ENCODE measurements around the gene RGS9BP.
"Not testable (repeated sequence)": the region's sequence is repeated elsewhere in the genome, so short reads cannot be mapped to it uniquely, and the experiment has no call there.

The RGS9BP gene

GRCh38 chr19:32686847-32687475, 11.3 kb downstream of the RGS9BP start:
- no peak for TF ChIP-seq CTCF (IDR thresholded peaks at IDR 0.05; ENCODE audit: low read length, missing control alignments)
- DNase-seq (ENCODE audit: low read depth) = no peak
- H3K4me3 ChIP-seq (replicated peaks; ENCODE audit: low read depth, low read length) = no peak overlapping the region

- H3K4me3 ChIP-seq (replicated peaks; ENCODE audit: low read depth, low read length) = no peak overlapping the region
- no peak for TF ChIP-seq CTCF (IDR thresholded peaks at IDR 0.05; ENCODE audit: low read length, missing control alignments)
- no peak for DNase-seq (ENCODE audit: low read depth)
These were observed 12.0 kb downstream of the RGS9BP start for GRCh38 chr19:32687681-32688080.

- TF ChIP-seq CTCF (IDR thresholded peaks at IDR 0.05; ENCODE audit: low read length, missing control alignments) = no peak
- no peak overlapping the region for H3K4me3 ChIP-seq (replicated peaks; ENCODE audit: low read depth, low read length)
- DNase-seq (ENCODE audit: low read depth) = no peak
These were observed 12.7 kb downstream of the RGS9BP start for GRCh38 chr19:32688311-32688710.

- DNase-seq (ENCODE audit: low read depth) = peak; percentile 80
- peak within 1 kb of the TSS; percentile 63 for H3K4me3 ChIP-seq (replicated peaks; ENCODE audit: low read depth, low read length)
- TF ChIP-seq CTCF (IDR thresholded peaks at IDR 0.05; ENCODE audit: low read length, missing control alignments) = no peak
These were observed 15.8 kb downstream of the RGS9BP start, which contains the start of gene NUDT19 for GRCh38 chr19:32691291-32691951. NUDT19 (plus strand) TSS chr19:32691821; CDS start chr19:32691961, 140 bp downstream.

- TF ChIP-seq CTCF (IDR thresholded peaks at IDR 0.05; ENCODE audit: low read length, missing control alignments) = no peak
- peak; percentile 72 for DNase-seq (ENCODE audit: low read depth)
- peak overlapping the region; percentile 63 for H3K4me3 ChIP-seq (replicated peaks; ENCODE audit: low read depth, low read length)
These were observed 16.5 kb downstream of the RGS9BP start for GRCh38 chr19:32691952-32692726.

GRCh38 chr19:32692727-32693061, 17.0 kb downstream of the RGS9BP start:
- H3K4me3 ChIP-seq (replicated peaks; ENCODE audit: low read depth, low read length) = peak overlapping the region; percentile 63
- DNase-seq (ENCODE audit: low read depth) = no peak
- TF ChIP-seq CTCF (IDR thresholded peaks at IDR 0.05; ENCODE audit: low read length, missing control alignments) = no peak

- H3K4me3 ChIP-seq (replicated peaks; ENCODE audit: low read depth, low read length) = peak overlapping the region; percentile 63
- not testable (repeated sequence) for DNase-seq (ENCODE audit: low read depth)
These were observed 17.8 kb downstream of the RGS9BP start for GRCh38 chr19:32693151-32694108.

- H3K4me3 ChIP-seq (replicated peaks; ENCODE audit: low read depth, low read length); DNase-seq (ENCODE audit: low read depth): not testable (repeated sequence)
These were observed 18.7 kb downstream of the RGS9BP start for GRCh38 chr19:32694316-32694715.

GRCh38 chr19:32694851-32695250, 19.2 kb downstream of the RGS9BP start:
- not testable (repeated sequence) for DNase-seq (ENCODE audit: low read depth); H3K4me3 ChIP-seq (replicated peaks; ENCODE audit: low read depth, low read length)

DNA sequence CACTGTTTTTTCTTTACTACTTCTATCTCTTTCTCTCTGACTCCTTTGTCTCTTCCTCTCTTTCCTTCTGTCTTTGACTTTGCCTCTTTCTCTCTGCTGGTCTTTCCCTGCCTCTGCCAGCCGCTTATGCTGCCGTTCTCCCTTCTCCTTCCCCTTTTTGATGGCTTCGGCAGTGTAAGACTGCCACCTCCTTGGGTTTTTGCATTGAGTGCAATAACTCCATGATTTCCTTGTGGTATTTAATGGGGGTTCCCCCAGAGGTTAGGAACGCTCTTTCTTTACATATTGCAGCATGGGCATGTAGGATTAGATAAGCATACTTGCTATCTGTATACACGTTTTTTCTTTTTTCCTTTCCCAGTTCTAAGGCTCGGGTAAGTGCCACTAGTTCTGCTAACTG, 19.9 kb downstream of the RGS9BP start:
- not testable (repeated sequence) for DNase-seq (ENCODE audit: low read depth)

More for the DNA sequence above, 19.9 kb downstream of the RGS9BP start:
- not testable (repeated sequence) for H3K4me3 ChIP-seq (replicated peaks; ENCODE audit: low read depth, low read length)

Measured in fibroblast of pulmonary artery (primary cell).